Activated CD4-positive, alpha-beta memory T cell treated with anti-CD3 and anti-CD28 coated beads for 36 hours (primary cell): ENCODE results near the gene PRKCI. TPM values are rescaled to one million over a fixed set of nuclear protein-coding genes. Genes with fewer than 3 reads are reported as not detected.

Experiments used
- CTCF ChIA-PET: fragments of 350-600 bp; sonication (Branson Sonifier 250); formaldehyde crosslinking; loops from one replicate; lab custom pipeline; 2021; ENCODE audit warnings: antibody characterized with exemption, inconsistent platforms; lab: Charles Lee
- POLR2A ChIA-PET: fragments of 350-600 bp; sonication (Branson Sonifier 250); formaldehyde crosslinking; loops from one replicate; lab custom pipeline; 2021; ENCODE audit warnings: antibody characterized with exemption; lab: Charles Lee
- DNase-seq: peaks from one replicate; pipeline ENCODE4 v3.0.0-alpha.2; 2020
- H3K27ac Mint-ChIP-seq: one replicate; pipeline ENCODE4 v1.8.0; 2021; ENCODE audit warnings: mixed read lengths
- H3K27me3 Mint-ChIP-seq: one replicate; pipeline ENCODE4 v1.8.0; 2021; ENCODE audit warnings: mixed read lengths
- H3K36me3 Mint-ChIP-seq: one replicate; pipeline ENCODE4 v1.8.0; 2021; ENCODE audit warnings: mixed read lengths
- H3K4me1 Mint-ChIP-seq: one replicate; pipeline ENCODE4 v1.8.0; 2021; ENCODE audit warnings: low read depth, mixed read lengths
- H3K4me3 Mint-ChIP-seq: one replicate; pipeline ENCODE4 v1.8.0; 2021; ENCODE audit warnings: mild to moderate bottlenecking, mixed read lengths
- H3K9me3 Mint-ChIP-seq: one replicate; pipeline ENCODE4 v1.8.0; 2021; ENCODE audit warnings: mixed read lengths
- intact Hi-C: fragments of 100-400 bp; cut with micrococcal nuclease; formaldehyde crosslinking; loops from one replicate; pipeline ENCODE4 v1.15.1; 2023
- total RNA-seq, 2 experiments: library from RNA; stranded (reverse); gene quantifications; one replicate each; pipeline ENCODE4 v1.2.3, GENCODE V29; 2021

PRKCI gene
- total RNA-seq, 2 experiments from 2014 or later = 27.0 to 27.6 TPM

DNA sequence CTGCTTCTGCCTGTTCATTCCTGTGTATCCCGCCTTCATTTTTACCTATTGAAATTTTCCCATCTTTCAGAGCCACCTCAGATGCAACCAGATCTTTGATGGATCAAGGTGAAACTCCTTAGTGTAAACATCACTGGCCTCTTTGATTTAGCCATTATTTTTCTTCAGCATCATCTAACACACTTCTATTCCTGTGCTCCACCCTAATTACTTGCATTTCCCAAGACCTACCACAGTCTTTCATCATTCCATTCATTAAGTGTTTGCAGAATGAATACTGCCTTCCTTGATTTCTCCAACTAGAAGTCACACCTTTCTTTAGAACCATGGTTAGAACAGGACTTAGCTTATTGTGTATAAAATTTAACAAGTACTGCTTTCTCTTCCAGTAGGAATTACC lies 79.8 kb downstream of the PRKCI start:
- ChIA-PET CTCF (interaction anchor here (0.6 kb wide), 2 partner anchors 159 to 553 kb away, joined by 3 to 4 read pairs; no protein-coding TSS in a partner anchor), POLR2A (no interaction called here)
- Mint-ChIP-seq H3K27ac (no peak overlapping the region), H3K4me1 (no peaks in the 10 kb centered on the region), H3K27me3 (no peaks in the 10 kb centered on the region), H3K4me3 (no peak overlapping the region), H3K9me3 (no peaks in the 10 kb centered on the region), H3K36me3 (peaks cover 8% of the 10 kb centered on the region)
- no peak for DNase-seq
- intact Hi-C loops = no loop called here

DNA sequence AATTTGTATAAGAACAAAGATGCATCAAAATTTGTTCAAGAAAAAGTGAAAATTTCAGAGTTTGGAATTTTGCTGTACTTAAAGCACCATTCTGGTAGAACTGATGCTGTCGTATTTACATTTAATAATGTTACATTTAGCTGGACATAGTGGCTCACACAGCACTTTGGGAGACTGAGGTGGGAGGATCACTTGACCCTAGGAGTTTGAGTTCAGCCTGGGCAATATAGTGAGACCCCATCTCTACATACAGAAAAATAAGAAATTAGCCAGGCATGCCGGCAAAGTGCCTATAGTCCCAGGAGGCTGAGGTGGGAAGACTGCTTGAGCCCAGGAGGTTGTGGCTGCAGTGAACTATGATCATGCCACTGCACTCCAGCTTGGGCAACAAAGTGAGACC lies 83.8 kb downstream of the PRKCI start:
- CTCF ChIA-PET = no interaction called here
- peaks cover 1% of the 10 kb centered on the region for H3K36me3 Mint-ChIP-seq
- H3K27me3 Mint-ChIP-seq = no peaks in the 10 kb centered on the region
- no peak for DNase-seq
- intact Hi-C loops = no loop called here
- no peaks in the 10 kb centered on the region for H3K4me1 Mint-ChIP-seq
- no peak overlapping the region for H3K27ac Mint-ChIP-seq
- POLR2A ChIA-PET = no interaction called here
- H3K9me3 Mint-ChIP-seq = no peaks in the 10 kb centered on the region
- H3K4me3 Mint-ChIP-seq = no peak overlapping the region

DNA sequence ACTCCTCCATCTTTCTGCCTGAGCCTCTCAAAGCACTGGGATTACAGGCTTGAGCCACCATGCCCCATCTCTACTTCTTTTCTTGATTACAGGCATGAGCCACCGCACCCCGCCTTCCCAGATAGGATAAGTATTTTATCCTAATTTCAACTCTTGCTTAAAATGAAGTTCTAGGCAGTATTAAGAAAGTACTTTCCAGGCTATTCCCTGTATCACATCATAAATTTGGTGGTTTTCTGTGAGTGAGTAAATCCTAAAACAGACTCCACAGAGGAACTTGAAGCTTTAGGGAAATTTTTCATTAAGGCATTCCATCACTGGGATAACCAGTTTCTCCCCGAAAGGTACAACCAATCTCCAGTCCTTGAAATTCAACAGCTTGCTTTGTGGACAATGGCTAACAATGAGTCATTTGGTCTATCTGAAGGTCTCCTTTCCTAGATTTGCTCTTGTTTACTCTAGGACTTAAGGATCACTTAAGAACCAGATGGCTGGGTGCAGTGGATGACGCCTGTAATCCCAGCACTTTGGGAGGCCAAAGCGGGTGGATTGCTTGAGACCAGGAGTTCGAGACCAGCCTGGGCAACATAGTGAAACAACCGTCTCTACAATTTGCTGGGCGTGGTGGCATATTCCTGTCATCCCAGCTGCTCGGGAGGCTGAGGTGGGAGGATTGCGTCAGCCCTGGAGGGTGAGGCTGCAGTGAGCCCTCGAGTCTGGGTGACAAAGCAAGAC lies 85.6 kb downstream of the PRKCI start:
- Mint-ChIP-seq H3K36me3 (no peaks in the 10 kb centered on the region), H3K9me3 (no peaks in the 10 kb centered on the region), H3K27ac (no peak overlapping the region), H3K27me3 (no peaks in the 10 kb centered on the region), H3K4me3 (no peak overlapping the region), H3K4me1 (no peaks in the 10 kb centered on the region)
- ChIA-PET POLR2A (interaction anchor here (1.3 kb wide), 1 partner anchor 10 kb away, joined by 3 read pairs; no protein-coding TSS in a partner anchor), CTCF (no interaction called here)
- DNase-seq = no peak
- intact Hi-C loops = no loop called here

DNA sequence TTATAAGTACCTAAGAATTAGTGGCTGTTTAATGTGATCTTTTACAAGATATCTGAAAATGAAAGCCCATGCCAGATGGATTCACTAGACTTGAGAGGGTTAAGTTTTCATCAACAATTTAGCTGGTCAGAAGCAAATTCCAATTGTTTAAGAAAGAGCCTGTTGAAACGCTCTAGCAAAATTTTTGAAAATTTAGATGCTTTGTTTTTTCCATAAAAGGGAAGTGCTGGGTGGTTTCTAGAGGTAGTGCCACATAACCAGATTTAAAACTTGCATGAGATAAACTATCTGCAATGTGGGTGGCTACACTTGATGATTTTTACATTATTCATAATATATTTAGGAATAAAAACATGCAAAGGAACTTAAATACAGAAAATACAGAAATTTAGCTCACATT lies 86.8 kb downstream of the PRKCI start:
- Mint-ChIP-seq H3K27ac (no peak overlapping the region), H3K27me3 (no peaks in the 10 kb centered on the region), H3K36me3 (no peaks in the 10 kb centered on the region), H3K9me3 (no peaks in the 10 kb centered on the region), H3K4me3 (no peak overlapping the region), H3K4me1 (no peaks in the 10 kb centered on the region)
- intact Hi-C loops = no loop called here
- no peak for DNase-seq
- ChIA-PET CTCF (interaction anchor here (0.7 to 1.5 kb wide), 3 partner anchors 102 to 502 kb away, joined by 3 to 5 read pairs (median 3); no protein-coding TSS in a partner anchor), POLR2A (no interaction called here)

DNA sequence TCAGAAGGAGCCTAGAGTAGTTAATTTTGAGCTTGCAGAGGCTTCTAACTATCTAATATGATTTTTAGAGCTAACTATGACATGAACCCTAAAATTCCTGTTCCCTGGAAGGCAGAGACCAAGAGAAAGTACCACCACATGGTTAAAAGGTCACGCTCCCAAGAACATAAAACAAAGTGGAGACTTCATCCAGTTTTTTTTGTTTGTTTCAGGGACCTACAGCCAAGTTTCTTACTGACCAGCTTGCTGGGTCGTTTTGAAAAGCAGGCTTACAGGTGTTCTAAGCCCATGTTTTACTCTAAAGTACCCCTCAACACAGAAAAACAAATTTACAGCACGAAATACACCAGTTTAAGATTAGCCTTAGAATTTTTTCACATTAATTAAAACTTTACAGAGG lies 95.7 kb downstream of the PRKCI start:
- CTCF ChIA-PET = interaction anchor here (0.6 kb wide), 1 partner anchor 1035 kb away, joined by 3 read pairs; no protein-coding TSS in a partner anchor
- H3K27me3 Mint-ChIP-seq = no peaks in the 10 kb centered on the region
- no peaks in the 10 kb centered on the region for H3K36me3 Mint-ChIP-seq
- POLR2A ChIA-PET = no interaction called here
- no peaks in the 10 kb centered on the region for H3K9me3 Mint-ChIP-seq
- no peaks in the 10 kb centered on the region for H3K4me1 Mint-ChIP-seq
- H3K27ac Mint-ChIP-seq = no peak overlapping the region
- no peak overlapping the region for H3K4me3 Mint-ChIP-seq
- no peak for DNase-seq
- intact Hi-C loops = no loop called here

DNA sequence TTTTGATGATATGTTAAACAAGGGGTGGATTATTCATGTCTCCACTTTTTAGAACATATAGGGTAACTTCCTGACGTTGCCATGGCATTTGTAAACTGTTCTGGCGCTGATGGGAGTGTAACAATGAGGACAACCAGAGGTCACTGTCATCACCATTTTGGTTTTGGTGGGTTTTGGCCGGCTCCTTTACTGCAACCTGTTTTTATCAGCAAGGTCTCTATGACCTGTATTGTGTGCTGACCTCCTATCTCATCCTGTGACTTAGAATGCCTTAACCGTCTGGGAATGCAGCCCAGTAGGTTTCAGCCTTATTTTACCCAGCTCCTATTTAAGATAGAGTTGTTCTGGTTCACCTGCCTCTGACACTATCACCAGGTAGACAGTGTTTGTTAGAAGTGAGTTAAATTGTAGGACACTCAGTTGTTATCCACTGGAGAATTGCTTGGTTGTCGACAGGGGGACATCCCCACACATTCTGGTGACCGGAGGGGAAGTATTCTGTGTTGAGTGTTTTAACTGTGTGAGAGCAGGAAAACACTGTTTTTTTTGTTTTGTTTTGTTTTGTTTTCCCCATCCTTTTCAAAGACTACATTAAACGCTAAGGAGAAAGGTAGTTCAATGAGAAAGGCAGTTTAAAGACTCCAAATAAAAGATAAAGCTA lies 98.4 kb downstream of the PRKCI start:
- POLR2A ChIA-PET = no interaction called here
- Mint-ChIP-seq H3K36me3 (no peaks in the 10 kb centered on the region), H3K4me1 (no peaks in the 10 kb centered on the region), H3K9me3 (no peaks in the 10 kb centered on the region), H3K27ac (no peak overlapping the region), H3K27me3 (no peaks in the 10 kb centered on the region), H3K4me3 (no peak overlapping the region)
- CTCF ChIA-PET = no interaction called here
- DNase-seq = no peak
- intact Hi-C loops = no loop called here

DNA sequence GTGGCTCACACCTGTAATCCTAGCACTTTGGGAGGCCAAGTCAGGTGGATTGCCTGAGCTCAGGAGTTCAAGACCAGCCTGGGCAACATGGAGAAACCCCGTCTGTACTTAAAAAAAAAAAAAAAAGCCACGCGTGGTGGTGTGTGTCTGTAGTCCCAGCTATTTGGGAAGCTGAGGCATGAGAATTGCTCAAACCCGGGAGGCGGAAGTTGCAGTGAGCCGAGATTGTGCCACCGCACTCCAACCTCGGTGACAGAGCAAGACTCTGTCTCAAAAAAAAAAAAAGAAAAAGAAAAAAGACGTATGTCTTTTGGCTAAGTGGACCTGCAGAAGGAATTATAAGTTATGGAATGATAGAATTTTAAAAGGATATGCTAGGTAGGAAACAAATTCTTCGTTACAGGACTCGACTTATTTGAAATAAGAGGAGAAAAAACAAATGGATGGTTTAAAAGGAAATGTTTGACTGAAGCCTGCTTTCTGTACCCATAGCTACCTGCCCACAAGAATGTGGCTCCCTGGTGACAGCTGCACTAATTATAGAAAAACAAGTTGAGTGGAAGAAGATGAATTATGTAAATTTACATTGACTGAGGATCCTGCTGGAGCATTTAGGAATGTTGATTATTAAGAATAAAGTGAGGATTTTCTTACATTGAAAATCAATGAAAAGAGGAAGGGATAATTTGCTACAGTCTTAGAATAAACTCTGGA lies 99.3 kb downstream of the PRKCI start:
- Mint-ChIP-seq H3K9me3 (no peaks in the 10 kb centered on the region), H3K36me3 (no peaks in the 10 kb centered on the region), H3K4me1 (no peaks in the 10 kb centered on the region), H3K27ac (no peak overlapping the region), H3K4me3 (no peak overlapping the region), H3K27me3 (no peaks in the 10 kb centered on the region)
- DNase-seq = no peak
- POLR2A ChIA-PET = no interaction called here
- CTCF ChIA-PET = no interaction called here
- intact Hi-C loops = no loop called here

DNA sequence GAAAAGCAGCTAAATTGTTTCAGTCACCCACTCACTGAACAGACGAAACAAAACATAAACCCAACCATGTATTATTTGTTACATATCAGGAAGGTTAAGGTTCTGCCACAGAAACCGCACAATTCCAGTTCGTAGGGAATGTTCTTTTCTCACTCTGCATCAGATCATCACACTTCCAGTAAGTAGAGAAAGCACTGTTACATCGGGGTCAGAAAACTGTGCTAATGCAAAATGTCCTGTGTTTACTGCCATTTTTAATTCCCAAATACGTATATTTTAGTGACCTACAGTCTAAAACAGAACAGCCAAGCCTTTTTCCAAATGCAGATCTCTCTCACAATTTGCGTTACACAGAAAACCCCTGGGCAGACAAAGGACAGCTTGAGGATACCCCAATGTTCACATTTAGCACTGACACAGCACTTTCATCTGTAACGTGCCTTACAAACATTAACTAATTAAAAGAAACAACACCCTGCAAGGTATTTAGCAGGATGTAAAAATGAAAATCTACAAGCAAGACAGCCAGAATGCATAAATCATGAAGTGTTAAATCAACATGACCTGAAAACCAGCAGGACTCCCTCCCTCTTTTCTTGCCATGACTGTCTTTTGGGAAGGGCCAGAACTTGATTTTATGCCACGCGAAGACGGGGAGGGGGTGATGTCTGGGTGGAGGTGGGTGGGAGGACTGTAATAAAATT lies 100.5 kb downstream of the PRKCI start:
- Mint-ChIP-seq H3K27ac (no peak overlapping the region), H3K36me3 (no peaks in the 10 kb centered on the region), H3K9me3 (no peaks in the 10 kb centered on the region), H3K4me3 (no peak overlapping the region), H3K27me3 (no peaks in the 10 kb centered on the region), H3K4me1 (no peaks in the 10 kb centered on the region)
- POLR2A ChIA-PET = no interaction called here
- CTCF ChIA-PET = no interaction called here
- intact Hi-C loops = no loop called here
- DNase-seq = no peak

DNA sequence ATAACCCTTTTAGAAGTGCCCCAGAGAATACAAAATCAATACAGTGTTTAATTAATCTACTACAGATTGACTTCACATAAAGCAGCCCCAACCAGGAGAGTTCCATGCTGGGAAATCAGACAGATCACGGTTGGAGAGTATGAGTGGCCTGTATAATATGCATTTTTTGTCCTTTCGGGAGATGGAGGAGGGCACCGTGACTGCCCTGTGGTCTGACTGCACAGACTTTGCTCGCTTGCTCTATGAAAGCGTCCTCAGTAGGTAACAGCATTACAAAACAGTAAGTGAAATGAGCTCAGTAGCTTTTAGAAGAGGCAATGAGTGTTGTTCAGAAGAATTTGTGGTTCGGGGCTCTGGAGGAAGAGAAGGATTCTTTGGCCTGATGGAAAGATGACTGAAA lies 101.1 kb downstream of the PRKCI start:
- H3K4me1 Mint-ChIP-seq = no peaks in the 10 kb centered on the region
- CTCF ChIA-PET = interaction anchor here (1.5 kb wide), 1 partner anchor 90 kb away, joined by 3 read pairs; no protein-coding TSS in a partner anchor
- no peak overlapping the region for H3K4me3 Mint-ChIP-seq
- peaks cover 4% of the 10 kb centered on the region for H3K9me3 Mint-ChIP-seq
- no peaks in the 10 kb centered on the region for H3K27me3 Mint-ChIP-seq
- no peak for DNase-seq
- POLR2A ChIA-PET = no interaction called here
- intact Hi-C loops = no loop called here
- H3K27ac Mint-ChIP-seq = no peak overlapping the region
- H3K36me3 Mint-ChIP-seq = no peaks in the 10 kb centered on the region

DNA sequence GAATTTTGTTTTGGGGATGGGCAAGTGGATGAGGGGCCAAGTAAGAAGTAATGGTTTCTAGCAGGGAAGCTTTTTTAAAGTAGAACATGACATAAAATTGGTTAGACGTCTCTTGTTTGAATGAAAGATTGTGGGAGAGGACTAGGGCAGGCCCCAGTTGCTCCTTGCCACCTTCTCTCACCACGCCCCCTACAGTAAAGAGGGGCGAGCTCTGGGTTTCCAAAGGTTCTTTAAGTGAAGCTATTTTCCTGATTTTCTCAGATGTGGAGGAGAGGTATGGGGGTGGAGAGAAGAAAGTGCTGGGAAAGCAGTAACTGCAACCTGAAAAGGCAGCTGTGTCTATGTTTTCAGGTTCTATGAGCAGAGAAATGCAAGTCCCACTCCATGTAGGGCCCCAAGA lies 102.7 kb downstream of the PRKCI start:
- no peak overlapping the region for H3K4me3 Mint-ChIP-seq
- CTCF ChIA-PET = interaction anchor here (1.5 kb wide), 1 partner anchor 89 kb away, joined by 3 read pairs; no protein-coding TSS in a partner anchor
- no peaks in the 10 kb centered on the region for H3K36me3 Mint-ChIP-seq
- POLR2A ChIA-PET = no interaction called here
- intact Hi-C loops = no loop called here
- H3K4me1 Mint-ChIP-seq = no peaks in the 10 kb centered on the region
- no peak overlapping the region for H3K27ac Mint-ChIP-seq
- DNase-seq = no peak
- peaks cover 4% of the 10 kb centered on the region for H3K9me3 Mint-ChIP-seq
- H3K27me3 Mint-ChIP-seq = no peaks in the 10 kb centered on the region

DNA sequence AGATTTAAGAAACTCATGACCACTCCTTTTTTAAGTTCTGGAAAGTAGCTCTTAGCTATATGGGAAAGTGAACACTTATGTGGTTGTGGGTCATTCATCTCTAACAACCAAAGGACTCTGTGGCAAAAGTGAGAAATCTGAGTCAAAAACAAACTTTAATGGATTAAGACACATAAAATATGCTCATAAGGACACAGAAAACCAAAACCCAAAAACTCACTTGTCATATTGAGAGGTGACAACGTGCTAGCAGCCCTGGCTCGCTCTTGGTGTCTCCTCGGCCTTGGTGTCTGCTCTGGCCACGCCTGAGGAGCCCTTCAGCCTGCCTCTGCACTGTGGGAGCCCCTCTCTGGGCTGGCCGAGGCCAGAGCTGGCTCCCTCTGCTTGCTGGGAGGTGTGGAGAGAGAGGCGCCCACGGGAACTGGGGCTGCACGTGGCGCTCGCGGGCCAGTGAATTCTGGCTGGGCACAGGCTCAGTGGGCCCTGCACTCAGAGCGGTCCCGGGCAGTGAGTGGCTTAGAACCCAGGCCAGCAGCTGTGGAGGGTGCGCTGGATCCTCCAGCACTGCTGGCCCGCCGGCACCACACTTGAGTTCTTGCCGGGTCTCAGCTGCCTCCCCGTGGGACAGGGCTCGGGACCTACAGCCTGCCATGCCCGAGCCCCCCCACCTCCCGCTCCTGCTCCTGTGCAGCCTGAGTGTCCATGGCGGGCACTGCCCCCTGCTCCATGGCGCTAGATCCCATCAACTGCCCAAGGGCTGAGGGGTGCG lies 105.0 kb downstream of the PRKCI start:
- intact Hi-C loops = no loop called here
- CTCF ChIA-PET = interaction anchor here (2.0 kb wide), 1 partner anchor 86 kb away, joined by 6 read pairs; no protein-coding TSS in a partner anchor
- POLR2A ChIA-PET = interaction anchor here (2.2 kb wide), 1 partner anchor 30 kb away, joined by 6 read pairs; the partner anchor contains the start of gene SKIL
- H3K27me3 Mint-ChIP-seq = no peaks in the 10 kb centered on the region
- no peak for DNase-seq
- H3K27ac Mint-ChIP-seq = no peak overlapping the region
- H3K4me1 Mint-ChIP-seq = no peaks in the 10 kb centered on the region
- H3K4me3 Mint-ChIP-seq = no peak overlapping the region
- no peaks in the 10 kb centered on the region for H3K36me3 Mint-ChIP-seq
- peaks cover 4% of the 10 kb centered on the region for H3K9me3 Mint-ChIP-seq
